GM21786 (cell line): Measurements from ENCODE around the gene CBL.
A peak's percentile ranks its signal among the peaks of the same experiment; 100 is the strongest.

Source experiments
- ATAC-seq: cut with Tn5 transposase; IDR thresholded peaks from one replicate; pipeline ENCODE4 v1.9.1; 2021; ENCODE audit not compliant: unreplicated experiment

Gene CBL

DNA sequence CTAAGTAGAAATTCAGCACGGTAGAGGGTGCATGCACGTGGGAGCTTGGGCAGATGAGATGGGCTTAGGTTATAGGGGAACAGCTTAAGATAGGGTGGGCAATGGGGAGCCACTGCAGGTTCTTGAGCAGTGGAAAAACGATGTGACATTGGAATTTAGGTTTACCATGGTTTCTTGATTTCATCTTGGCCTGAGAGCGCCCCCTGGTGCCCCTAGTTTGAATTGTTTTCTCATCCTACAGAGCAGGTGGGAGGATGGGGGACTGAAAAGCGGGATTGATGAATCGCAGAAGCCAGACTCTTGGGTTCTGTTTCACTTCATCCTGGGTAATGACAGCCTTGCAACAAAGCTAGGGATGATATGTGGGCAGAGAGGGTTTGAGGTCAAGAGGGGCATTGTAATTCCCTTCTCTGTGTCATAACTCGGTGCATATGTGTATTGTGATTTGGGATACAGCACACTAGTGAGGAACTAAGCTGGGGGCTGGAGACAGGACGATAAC lies 117.4 kb downstream of the CBL start:
- no peak for ATAC-seq

DNA sequence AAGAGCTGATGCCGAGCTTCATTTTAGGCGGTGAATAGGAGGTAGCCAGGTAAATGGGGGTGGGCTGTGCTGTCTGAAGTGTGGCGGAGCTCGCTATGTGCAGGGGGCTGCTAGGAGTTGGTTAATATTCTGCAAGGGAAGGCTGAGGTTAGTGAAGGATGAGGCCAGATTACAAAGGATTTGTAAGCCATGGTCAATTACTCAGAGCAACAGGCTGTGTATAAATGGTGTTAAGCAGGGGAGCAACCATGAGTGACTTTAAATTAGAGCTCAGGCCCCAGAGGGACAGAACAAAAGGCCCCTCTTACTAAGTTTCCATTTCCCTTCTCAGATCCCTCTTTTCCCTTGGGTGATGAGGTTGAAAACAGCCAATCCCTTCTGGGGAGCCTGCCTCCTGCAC lies 118.0 kb downstream of the CBL start:
- no peak for ATAC-seq

DNA sequence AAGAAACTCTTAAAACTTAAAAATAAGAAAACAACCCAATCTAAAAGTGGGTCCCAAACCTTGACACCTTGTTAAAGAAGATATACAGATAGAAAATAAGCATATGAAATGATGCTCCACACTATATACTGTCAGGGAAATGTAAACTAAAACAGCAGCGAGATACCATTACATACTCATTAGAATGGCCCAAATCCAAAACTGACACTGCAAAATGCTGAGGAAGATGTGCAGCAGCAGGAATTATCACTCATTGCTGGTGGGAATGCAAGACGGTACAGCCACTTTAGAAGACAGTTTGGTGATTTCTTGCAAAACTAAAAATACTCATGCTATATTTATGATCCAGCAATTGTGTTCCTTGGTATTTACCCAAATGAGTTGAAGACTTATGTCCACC lies 123.2 kb downstream of the CBL start:
- ATAC-seq, result no peak

DNA sequence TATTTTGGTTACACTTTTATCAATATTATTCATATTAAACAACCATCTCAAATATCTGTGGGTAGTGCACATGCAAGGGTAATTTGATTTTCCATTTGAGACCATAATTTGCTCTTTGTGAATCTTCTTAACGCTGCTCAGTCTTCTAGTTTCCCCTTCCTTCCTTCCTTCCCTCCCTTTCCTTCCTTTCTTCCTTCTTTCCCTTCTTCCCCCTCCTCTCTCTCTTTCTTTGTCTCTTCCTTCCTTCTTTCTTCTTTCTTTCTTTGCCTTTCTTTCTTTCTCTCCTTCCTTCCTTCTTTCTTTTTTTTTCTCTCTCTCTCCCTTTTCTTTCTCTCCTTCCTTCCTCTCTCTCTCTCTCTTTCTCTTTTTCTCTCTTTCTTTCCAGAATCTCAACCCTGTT lies 124.1 kb downstream of the CBL start:
- no peak for ATAC-seq

DNA sequence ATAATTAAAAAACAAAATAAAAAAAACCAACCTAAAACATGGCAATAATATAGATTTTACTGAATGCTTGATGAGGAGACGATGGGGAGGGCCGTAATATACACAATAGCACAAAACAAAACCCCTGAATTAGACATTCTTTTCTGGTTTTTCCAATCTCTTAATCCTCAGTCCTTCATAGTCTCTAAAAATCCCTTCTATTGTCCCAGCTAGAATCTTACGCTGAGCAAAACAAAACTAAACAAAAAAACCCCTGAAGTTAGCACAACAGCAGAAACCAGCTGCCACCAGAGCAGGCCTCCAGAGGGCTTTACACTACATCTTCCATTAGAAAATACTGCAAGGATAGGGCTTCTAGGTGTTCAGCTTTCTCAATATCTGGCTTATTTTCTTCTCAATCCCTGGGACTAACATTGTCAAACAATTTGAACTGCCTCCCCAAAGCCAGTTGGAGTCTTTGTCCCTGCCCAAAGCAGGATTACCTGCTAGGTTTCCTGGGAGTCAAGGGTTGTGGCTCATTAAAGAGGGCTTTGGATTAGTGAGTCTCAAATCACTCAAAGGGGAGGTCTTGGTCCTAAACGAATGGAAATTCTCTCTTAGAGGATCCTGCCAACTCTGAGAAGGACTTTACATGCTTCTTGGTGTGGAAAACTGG lies 126.1 kb downstream of the CBL start:
- ATAC-seq, result no peak

DNA sequence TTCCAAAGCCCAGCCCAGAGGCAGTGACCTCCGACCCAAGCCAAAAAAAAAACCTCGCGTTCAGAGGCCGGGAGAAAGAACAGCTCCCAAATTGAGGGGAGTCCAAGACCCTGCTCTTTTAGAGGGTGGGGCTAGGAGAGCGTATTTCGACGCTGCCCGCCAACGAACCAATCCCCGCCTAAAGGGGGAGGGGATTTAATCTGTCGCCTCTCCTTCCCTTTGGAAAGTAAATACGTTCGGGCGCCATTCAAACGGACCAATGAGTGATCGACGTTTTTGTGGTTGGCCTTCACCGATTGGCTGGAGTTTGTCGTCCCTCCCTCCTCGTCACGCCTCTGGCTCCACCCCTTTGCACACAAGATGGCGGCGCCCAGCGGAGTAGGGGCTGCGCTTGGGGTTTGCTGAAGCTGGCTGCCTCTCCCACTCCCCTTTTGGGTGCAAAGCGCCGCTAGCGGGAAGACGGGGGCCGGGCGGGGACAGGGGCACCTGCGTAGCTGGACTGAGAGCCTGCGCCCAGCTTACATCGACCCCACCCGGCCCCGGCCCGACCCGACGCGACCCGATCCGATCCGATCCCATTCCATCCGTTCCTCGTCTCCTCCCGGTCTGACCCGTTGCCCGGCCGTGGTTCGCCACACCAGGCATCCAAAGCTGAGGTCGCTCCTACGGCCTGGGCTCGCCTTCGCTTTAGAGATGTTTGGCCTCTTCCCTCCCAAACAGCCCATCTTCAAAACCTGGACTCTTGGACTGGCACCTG lies 128.2 kb downstream of the CBL start, which contains the start of gene RNF26:
Gene RNF26 (plus strand): TSS at position 354 of the 757 bp plus-strand sequence. CDS start 596 bp downstream, outside the sequence.
- ATAC-seq, result peak; percentile 87

DNA sequence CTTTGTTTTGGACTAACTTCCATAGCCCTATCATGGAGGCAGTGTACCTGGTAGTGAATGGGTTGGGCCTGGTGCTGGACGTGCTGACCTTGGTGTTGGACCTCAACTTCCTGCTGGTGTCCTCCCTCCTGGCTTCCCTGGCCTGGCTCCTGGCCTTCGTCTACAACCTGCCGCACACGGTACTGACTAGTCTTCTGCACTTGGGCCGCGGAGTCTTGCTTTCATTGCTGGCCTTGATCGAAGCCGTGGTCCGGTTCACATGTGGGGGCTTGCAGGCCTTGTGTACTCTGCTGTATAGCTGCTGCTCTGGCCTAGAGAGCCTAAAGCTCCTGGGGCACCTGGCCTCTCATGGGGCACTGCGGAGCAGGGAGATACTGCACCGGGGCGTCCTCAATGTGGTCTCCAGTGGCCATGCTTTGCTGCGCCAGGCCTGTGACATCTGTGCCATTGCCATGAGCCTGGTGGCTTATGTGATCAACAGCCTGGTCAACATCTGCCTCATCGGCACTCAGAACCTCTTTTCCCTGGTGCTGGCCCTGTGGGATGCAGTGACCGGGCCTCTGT lies 129.0 kb downstream of the CBL start:
- ATAC-seq, result no peak

DNA sequence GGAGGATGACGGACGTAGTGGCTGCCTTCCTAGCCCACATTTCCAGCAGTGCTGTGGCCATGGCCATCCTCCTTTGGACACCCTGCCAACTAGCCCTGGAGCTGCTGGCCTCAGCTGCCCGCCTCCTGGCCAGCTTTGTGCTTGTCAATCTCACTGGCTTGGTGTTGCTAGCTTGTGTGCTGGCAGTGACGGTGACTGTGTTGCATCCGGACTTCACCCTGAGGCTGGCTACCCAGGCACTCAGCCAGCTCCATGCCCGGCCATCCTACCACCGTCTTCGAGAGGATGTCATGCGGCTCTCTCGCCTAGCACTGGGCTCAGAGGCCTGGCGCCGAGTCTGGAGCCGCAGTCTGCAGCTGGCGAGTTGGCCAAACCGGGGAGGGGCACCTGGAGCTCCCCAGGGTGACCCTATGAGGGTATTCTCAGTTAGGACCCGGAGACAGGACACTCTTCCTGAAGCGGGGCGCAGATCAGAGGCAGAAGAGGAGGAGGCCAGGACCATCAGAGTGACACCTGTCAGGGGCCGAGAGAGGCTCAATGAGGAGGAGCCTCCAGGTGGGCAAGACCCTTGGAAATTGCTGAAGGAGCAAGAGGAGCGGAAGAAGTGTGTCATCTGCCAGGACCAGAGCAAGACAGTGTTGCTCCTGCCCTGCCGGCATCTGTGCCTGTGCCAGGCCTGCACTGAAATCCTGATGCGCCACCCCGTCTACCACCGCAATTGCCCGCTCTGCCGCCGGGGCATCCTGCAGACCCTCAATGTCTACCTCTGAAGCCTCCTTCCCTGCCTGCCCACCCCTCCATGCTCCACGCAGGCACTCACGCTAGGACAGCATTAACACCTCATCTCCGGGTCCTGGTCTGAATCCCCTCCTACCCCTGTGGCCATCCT lies 129.8 kb downstream of the CBL start:
- ATAC-seq, result no peak

DNA sequence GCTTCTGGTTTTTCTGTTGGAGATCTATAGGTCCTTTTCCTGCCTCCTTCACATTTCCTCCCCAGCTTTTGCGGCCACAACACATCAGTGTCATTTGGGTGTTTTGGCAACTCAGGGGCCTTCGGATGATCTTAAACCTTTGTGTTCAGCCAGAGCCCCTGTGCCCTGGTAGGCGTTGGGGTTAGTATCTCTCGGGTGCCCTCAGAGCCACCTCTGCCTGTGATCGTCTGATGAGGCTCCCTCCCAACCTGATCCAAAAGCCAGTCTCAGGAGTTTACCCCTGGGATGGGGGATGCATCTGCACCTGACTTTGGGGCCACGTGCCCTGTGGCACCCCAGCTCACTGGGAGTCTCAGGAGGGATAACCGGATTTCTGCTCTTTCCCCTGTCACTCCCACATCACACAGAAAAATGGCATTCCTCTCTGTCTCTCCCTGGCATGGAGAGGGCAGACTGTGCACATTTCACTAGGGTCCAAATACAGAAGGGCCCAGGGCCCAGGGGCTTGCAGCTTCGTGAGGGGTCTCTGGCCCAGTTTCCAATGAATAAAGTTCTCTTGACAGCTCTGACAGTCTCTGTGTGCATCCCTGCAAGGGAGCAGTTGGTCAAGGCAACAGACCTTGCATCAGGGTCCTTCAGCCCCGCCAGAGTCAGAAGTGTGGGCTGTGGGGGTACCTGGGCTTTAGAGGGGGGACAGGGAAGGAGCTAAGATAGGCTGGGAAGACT lies 130.8 kb downstream of the CBL start:
- no peak for ATAC-seq

DNA sequence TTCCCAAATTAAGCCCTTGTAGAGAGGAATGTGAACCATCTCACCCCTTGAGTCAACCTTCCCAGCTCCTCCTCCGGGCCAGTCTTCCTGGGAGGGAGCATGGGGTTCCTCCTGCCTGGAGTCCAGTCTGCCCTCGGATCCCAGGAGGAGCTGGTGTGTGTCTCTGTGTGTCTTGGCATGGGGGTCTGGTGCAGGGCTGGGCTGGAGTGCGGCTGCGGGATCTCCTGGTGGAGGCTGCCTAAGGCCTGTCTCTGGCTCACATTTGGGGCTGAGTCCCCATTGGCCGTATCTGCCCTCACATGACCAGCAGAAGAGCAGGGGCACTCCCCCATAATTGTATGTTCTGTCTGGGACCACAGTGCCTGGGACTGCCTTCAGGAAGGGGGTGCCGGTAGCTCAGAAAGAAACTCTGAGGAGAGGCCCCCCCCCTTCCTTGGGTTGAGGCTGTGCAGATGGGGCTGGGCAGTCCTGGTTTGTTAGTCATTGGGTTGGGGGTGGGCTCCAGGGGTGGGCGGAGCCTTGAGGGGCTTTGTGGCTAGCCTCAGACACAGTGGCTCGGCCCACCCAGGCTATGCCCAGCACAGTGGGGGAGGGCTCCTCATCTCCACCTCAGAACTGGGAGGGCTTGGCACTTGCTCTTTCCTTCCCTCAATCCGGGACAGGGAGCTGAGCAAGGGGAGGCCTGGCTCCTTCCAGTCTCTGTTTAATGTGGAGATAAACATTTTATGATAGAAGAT lies 131.6 kb downstream of the CBL start:
- no peak for ATAC-seq

DNA sequence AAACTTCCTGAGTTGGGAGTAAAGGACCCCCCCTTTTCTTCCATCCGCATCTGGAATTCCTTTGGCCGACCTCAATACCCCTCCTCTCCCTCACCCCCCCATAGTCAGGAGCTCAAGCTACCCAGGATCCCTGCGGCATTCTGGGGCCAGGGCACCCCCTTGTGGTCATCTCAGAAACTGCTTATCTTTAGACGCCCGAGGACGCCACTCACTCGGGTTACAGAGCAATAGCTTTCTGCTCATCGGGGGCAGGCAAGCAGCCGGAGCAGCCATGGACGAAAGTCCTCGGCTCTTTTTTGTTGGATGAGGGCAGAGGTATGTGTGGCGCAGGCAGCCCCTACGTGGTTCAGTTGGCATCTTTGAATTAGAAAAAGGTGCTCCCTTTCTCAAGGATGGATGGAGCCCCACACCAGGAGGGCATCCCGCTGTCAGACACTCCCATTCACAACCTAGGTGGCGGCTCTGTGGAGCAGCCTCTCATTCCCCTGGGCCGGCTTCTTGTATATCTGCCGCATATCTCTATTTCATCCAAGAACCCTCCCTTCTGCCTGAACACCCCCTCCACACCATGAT lies 132.3 kb downstream of the CBL start:
- no peak for ATAC-seq

DNA sequence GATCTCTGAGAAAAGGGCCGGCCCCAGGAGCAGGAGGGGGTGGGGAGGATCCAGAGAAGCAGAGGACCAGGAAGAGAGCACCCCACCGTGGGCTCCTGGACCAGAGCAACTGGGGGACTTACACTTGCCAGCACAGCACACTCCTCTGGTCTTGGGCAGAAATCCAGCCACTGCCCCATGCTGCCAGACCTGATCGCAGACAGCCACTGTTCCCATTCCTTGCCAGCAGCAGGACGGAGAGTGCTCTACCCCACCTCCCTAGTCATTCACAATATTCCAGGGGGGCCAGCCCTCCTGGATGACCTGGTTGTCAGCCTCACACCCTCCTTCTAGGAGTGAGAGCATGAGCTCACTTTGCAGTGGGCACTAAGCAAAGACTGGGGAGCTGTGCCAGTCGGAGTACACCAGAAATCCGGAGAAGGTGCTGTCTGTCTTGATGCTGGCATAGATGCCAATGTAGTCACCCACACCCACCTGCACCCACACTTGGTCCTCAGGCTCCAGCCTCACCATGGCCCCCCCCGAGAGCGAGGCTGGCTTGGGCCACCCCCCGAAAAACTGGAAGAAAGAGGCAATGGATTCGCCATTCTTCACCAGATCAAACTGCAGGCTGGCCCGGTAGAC lies 132.9 kb downstream of the CBL start:
- no peak for ATAC-seq

DNA sequence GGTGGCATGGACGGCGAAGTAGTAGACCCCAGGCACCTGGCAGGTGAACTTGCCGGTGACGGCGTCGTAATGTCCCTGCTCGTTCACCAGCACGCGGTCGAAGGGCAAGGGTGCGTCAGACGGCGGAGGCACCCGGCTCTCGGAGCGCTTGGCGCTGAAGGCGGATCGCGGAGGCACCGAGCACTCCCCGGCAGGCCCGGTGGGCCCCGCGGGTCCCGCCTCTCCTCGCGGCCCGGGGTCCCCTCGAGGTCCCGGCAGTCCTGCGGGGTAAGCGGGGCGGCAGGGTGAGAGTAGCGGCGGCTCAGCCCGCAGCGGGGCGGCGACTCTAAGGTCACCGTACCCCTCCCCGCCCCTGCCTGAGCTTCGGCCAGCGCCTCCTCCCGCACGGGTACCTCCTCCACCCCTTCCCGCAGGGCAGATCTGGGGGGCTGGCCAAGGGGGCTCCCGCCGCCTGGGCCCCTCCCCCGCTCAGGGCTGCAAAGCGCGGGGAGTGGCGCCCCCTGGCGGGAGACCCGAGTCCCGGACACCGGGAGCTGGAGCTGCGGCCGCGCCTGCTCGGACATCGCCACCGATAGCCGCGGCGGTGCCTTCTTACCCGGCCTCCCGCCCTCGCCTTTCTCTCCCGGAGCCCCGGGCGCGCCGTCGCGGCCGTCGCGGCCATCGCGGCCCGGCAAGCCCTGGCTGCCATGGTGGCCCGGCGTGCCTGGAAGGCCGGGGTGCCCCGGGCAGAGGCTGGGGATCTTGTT lies 133.6 kb downstream of the CBL start:
- ATAC-seq, result no peak

DNA sequence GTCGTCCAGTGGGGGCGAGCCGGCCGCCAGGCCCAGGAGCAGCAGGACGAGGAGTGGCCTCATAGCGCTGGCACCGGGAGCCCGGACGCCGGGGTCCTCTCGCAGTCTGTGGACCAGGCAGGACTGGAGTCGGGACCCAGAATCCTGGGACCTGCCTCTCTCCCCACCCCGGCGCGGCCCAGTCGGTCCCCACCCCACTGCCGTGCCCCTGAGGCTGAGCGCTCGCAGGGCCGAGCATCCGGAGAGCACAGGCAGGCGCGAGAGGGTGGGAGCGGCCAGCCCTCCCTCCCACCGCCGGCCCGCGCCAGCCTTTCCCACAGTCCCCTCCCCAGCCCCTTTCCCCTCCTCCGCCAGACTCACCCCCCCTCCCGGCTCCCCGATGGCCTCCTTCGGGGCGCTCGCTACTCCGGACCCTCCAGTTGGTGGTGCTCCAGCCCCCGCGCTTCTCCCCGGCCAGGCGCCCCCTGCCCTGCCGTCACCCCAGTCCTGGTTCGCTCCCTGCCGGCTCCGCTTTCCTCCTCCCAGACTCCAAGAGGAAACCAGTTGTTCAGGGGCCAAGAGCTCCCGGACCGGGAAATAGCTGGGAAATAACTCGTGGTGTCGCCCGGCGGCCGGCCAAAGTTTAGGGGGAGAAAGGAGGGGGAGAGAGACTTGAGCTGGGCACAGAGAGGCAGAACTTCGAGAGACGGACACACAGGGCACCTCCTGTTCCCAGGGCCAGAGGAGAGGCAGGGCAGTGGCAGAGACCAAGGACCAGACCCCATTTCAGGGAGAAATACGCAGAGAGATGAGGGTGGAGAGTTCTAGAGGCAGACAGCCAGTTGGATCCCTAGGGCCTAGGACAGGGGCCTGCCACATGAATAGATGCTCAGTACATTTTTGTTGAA lies 134.4 kb downstream of the CBL start, which contains the start of gene C1QTNF5:
Gene C1QTNF5 (minus strand): TSS at position 549 of the 887 bp plus-strand sequence. CDS start 486 bp downstream, at position 63.
- no peak for ATAC-seq

DNA sequence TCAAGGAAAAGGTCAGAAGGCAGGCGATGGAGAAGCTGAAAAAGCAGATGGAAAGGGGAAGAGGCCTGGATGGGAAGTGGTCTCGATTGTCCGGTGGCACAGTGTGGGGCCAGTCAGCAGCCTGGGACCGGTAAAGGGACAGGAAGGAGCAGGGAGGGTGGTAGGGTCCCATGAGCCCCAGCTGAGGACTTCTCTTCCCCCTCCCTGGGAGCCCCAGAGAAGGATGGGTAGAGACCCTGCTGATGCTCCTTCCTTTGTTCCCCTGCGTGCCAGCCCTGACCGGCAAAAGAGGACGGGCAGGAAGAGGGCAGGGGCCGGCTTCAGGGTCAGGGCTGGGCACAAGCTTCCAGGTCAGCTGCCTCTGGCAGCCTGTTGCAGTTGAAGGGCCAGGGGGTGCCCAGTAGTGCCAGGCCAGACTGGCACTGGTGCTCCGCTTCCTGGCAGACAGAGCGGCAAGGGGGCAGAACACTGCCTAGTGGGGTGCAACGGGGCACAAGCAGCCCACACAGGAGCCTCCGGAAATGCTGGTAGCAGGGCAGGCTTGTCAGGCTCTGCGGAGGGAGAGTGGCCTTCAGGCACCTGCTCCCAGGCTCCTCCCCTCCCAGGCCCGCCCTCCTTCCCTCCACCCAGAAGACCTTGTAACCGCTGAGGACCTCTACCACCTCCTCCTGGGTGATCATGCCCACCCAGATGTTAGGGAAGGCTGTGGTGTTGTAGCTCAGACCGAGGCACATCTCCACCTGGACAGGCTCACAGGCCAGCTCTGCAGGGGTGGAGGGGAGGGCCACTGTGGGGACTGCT lies 135.3 kb downstream of the CBL start:
- ATAC-seq, result no peak

DNA sequence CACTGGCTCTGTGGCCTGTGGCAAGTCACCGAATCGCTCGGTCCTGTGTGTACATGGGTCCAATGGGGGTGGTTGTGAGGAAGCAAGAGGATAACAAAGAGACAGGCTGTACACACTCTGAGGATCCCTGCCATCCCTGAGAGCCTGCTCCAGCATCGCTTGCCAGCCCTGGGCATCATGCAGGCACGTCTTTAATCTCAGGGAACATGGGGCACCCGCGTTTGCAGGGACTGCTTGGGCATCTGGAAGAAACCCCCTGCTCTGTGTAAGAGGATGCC lies 135.8 kb downstream of the CBL start:
- no peak for ATAC-seq
